Measurements from ENCODE around the gene GPR15LG. TPM values are rescaled to one million over a fixed set of nuclear protein-coding genes. Genes with fewer than 3 reads are reported as not detected.
"Not testable (repeated sequence)": the region's sequence is repeated elsewhere in the genome, so short reads cannot be mapped to it uniquely, and the experiment has no call there.

The GPR15LG gene
- total RNA-seq, 2 experiments from 2014 or later: not detected

- peaks cover 7% of the 10 kb centered on the region for H3K36me3 Mint-ChIP-seq (ENCODE audit: low read depth)
- H3K27me3 Mint-ChIP-seq: no peaks in the 10 kb centered on the region
- ChIA-PET POLR2A (no interaction called here), CTCF (interaction anchor here (0.9 to 6.6 kb wide), 6 partner anchors 13 to 54 kb away, joined by 3 to 42 read pairs (median 6); no protein-coding TSS in a partner anchor)
- no peak overlapping the region for H3K27ac Mint-ChIP-seq
- H3K4me3 Mint-ChIP-seq: no peak overlapping the region
- H3K4me1 Mint-ChIP-seq (ENCODE audit: low read depth): peaks cover 27% of the 10 kb centered on the region
- H3K9me3 Mint-ChIP-seq: no peaks in the 10 kb centered on the region
- intact Hi-C loops (cut with micrococcal nuclease): no loop called here
- ATAC-seq (no peak), DNase-seq (no peak)
- TF ChIP-seq CTCF (IDR thresholded peaks at IDR 0.05): no peak
Observed at GRCh38 chr10:84160663-84161362, 12.8 kb upstream of the GPR15LG start.

DNA sequence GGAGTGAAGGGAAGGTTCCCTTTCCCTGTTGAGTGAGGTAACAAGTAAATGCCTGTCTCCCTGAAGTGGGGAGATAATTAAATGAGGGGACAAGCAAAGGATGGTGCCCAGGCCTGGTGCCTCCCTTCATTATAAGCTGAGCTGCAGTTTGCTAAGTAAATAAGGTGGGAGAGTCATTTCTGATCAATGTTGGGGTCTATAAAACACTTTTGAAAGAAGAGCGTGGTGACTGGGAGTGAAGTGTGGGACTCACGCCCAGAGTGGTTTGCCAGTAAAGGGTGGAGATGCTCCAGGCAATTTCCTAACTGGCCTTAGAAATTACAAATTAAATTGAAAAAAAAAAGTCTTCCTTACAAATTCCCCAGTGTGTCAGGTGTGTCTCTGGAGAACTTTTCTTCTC lies 9.6 kb upstream of the GPR15LG start:
- Mint-ChIP-seq H3K4me1 (ENCODE audit: low read depth) (peaks cover 4% of the 10 kb centered on the region), H3K27me3 (no peaks in the 10 kb centered on the region), H3K4me3 (no peak overlapping the region), H3K27ac (no peak overlapping the region), H3K9me3 (no peaks in the 10 kb centered on the region), H3K36me3 (ENCODE audit: low read depth) (no peaks in the 10 kb centered on the region)
- ATAC-seq (no peak), DNase-seq (no peak)
- ChIA-PET POLR2A (no interaction called here), CTCF (interaction anchor here (0.7 to 1.6 kb wide), 4 partner anchors 10 to 51 kb away, joined by 3 to 5 read pairs (median 4); partner anchors contain the start of gene GPR15LG)
- intact Hi-C loops (cut with micrococcal nuclease): no loop called here
- TF ChIP-seq CTCF (IDR thresholded peaks at IDR 0.05): no peak

DNA sequence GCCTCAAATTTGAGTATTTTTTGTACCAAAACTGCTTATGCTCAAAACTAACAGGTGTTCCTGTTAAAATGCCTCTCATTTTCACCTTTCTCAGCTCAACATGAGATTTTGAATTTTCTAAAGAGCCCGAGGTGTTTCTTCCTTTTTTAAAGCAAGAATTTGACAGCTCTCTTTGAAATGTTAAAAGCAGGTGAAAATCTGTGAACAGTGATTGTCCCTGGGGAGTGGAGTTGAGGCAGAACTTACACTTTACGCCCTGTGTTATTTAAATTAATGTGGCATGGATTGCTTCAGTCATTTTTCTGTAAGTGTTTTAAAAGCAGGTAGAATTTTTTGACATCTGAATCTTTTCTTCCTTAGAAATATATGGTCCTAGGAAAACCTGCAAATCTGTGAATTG lies 9.2 kb upstream of the GPR15LG start:
- ATAC-seq: no peak
- CTCF ChIA-PET: interaction anchor here (0.7 to 1.6 kb wide), 2 partner anchors 10 to 19 kb away, joined by 3 read pairs; partner anchors contain the start of gene GPR15LG
- Mint-ChIP-seq H3K27me3 (no peaks in the 10 kb centered on the region), H3K4me1 (ENCODE audit: low read depth) (peaks cover under 1% of the 10 kb centered on the region), H3K36me3 (ENCODE audit: low read depth) (no peaks in the 10 kb centered on the region), H3K4me3 (no peak overlapping the region), H3K27ac (no peak overlapping the region), H3K9me3 (no peaks in the 10 kb centered on the region)
- intact Hi-C loops (cut with micrococcal nuclease): no loop called here
- POLR2A ChIA-PET: no interaction called here
- TF ChIP-seq CTCF (IDR thresholded peaks at IDR 0.05): no peak
- DNase-seq: no peak

- no peak for DNase-seq
- intact Hi-C loops (cut with micrococcal nuclease): no loop called here
- no peak overlapping the region for H3K4me3 Mint-ChIP-seq
- no peaks in the 10 kb centered on the region for H3K4me1 Mint-ChIP-seq (ENCODE audit: low read depth)
- H3K9me3 Mint-ChIP-seq: no peaks in the 10 kb centered on the region
- ATAC-seq: no peak
- no peak for TF ChIP-seq CTCF (IDR thresholded peaks at IDR 0.05)
- CTCF ChIA-PET: interaction anchor here (1.4 kb wide), 1 partner anchor 18 kb away, joined by 3 read pairs; no protein-coding TSS in a partner anchor
- POLR2A ChIA-PET: no interaction called here
- no peaks in the 10 kb centered on the region for H3K36me3 Mint-ChIP-seq (ENCODE audit: low read depth)
- H3K27ac Mint-ChIP-seq: no peak overlapping the region
- H3K27me3 Mint-ChIP-seq: no peaks in the 10 kb centered on the region
Observed at GRCh38 chr10:84166620-84167288, 6.8 kb upstream of the GPR15LG start.

DNA sequence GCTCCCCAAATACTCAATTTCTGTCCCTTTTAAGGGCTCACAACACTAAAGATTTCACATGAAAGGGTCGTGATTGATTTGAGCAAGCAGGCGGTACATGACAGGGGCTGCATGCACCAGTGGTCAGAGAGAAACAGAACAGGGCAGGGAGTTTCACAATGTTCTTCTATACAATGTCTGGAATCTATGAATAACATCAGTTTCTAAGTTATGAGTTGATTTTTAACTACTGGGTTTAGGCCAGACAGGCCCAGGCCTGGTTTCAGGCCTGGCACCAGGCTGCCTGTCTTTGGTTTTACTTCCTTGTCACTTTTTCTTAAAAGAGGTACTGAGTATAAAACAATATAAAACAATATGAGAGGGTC lies 6.3 kb upstream of the GPR15LG start:
- POLR2A ChIA-PET; H3K36me3 Mint-ChIP-seq (ENCODE audit: low read depth); H3K4me1 Mint-ChIP-seq (ENCODE audit: low read depth); H3K4me3 Mint-ChIP-seq; intact Hi-C loops (cut with micrococcal nuclease); H3K27ac Mint-ChIP-seq; DNase-seq; H3K27me3 Mint-ChIP-seq; H3K9me3 Mint-ChIP-seq; ATAC-seq: not testable (repeated sequence)
- CTCF ChIA-PET: interaction anchor here (1.4 kb wide), 1 partner anchor 19 kb away, joined by 3 read pairs; no protein-coding TSS in a partner anchor

- POLR2A ChIA-PET; H3K9me3 Mint-ChIP-seq; H3K36me3 Mint-ChIP-seq (ENCODE audit: low read depth); H3K4me3 Mint-ChIP-seq; DNase-seq; intact Hi-C loops (cut with micrococcal nuclease); ATAC-seq; H3K27me3 Mint-ChIP-seq; H3K4me1 Mint-ChIP-seq (ENCODE audit: low read depth); H3K27ac Mint-ChIP-seq: not testable (repeated sequence)
- CTCF ChIA-PET: interaction anchor here (1.0 kb wide), 1 partner anchor 20 kb away, joined by 4 read pairs; no protein-coding TSS in a partner anchor
Observed at GRCh38 chr10:84168382-84168781, 5.2 kb upstream of the GPR15LG start.

DNA sequence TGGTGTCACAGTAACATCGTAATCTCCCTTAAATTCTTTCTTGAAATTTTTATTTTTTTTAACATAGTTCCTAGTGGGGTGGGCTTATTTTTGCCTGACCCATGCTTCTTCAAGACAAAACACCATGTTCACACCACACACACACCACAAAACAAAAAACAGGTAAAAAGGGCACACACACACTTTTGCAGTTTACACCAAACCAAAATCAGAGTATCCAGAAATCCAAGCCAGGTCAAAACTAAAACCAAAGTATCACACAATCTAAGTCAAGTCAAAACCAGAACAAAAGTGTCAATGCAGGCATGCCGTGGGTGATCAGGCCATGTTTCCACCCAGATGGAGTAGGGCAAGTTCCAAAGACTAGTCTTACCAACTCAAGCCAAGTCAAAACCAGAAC lies 2.4 kb upstream of the GPR15LG start:
- H3K4me3 Mint-ChIP-seq; DNase-seq; H3K27ac Mint-ChIP-seq; H3K4me1 Mint-ChIP-seq (ENCODE audit: low read depth); CTCF ChIA-PET; H3K9me3 Mint-ChIP-seq; H3K36me3 Mint-ChIP-seq (ENCODE audit: low read depth); H3K27me3 Mint-ChIP-seq; intact Hi-C loops (cut with micrococcal nuclease); POLR2A ChIA-PET; ATAC-seq: not testable (repeated sequence)

GRCh38 chr10:84171700-84172466 lies 1.7 kb upstream of the GPR15LG start:
- POLR2A ChIA-PET, ATAC-seq, H3K27ac Mint-ChIP-seq: not testable (repeated sequence)

More at GRCh38 chr10:84171700-84172466, 1.7 kb upstream of the GPR15LG start:
- intact Hi-C loops (cut with micrococcal nuclease); H3K36me3 Mint-ChIP-seq (ENCODE audit: low read depth); H3K4me1 Mint-ChIP-seq (ENCODE audit: low read depth); H3K9me3 Mint-ChIP-seq; H3K4me3 Mint-ChIP-seq; CTCF ChIA-PET; DNase-seq; H3K27me3 Mint-ChIP-seq: not testable (repeated sequence)

All from activated CD8-positive, alpha-beta T cell treated with anti-CD3 and anti-CD28 coated beads for 36 hours (primary cell).